ENCODE results near the gene ERVW-1.

Gene ERVW-1

GRCh38 chr7:92425311-92425947 lies 52.3 kb downstream of the ERVW-1 start:
- no peak for DNase-seq (ENCODE audit: low read depth in 1 of 2, low spot score in 1 of 2)

GRCh38 chr7:92423710-92424131 lies 54.0 kb downstream of the ERVW-1 start:
- no peak for DNase-seq (ENCODE audit: low read depth in 1 of 2, low spot score in 1 of 2)

GRCh38 chr7:92422926-92423325 lies 54.8 kb downstream of the ERVW-1 start:
- DNase-seq (ENCODE audit: low read depth in 1 of 2, low spot score in 1 of 2): no peak

GRCh38 chr7:92421676-92422435 lies 55.9 kb downstream of the ERVW-1 start:
- DNase-seq (ENCODE audit: low read depth in 1 of 2, low spot score in 1 of 2): no peak
